NCI-H1105 treated with DMSO at 0.1 percent for 48 hours (cell line): ENCODE results near the gene YWHAB.
"Not testable (repeated sequence)": the region's sequence is repeated elsewhere in the genome, so short reads cannot be mapped to it uniquely, and the experiment has no call there.

ENCODE experiments used
- DNase-seq: peaks from one replicate; lab custom pipeline; 2025; lab: John Stamatoyannopoulos, UW

Gene YWHAB

GRCh38 chr20:44885392-44886265 lies at the start of gene YWHAB:
YWHAB (plus strand) TSS chr20:44885705; CDS start chr20:44901534, 15,829 bp downstream.
- peak; percentile 97 for DNase-seq

DNA sequence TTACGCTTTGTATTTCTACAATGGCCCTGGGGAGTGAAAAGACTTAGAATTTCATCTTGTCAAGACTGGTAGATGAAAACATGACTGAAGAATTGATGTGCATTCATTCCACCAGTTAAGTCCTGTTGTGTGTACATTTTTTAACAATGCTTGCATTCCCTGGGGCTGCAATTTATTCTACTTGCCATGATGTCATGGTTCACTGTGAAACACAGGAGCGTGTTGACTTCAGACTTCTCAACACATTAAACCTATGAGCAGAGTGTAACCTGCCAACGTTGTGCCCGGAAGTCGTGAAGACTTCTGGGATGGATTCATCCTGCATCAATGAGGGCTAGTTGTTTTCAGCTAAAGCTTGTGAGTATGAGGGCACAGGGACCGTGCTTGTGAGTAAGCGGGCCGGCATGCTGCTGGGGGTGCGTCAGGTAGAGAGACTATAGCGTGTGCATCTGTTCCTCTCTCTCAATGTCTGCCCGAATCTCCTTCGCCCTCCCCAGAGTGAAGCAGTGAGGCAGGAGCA lies 48.8 kb upstream of the YWHAB start:
- DNase-seq, result no peak

GRCh38 chr20:44837946-44838345 lies 47.6 kb upstream of the YWHAB start:
- DNase-seq, result no peak

GRCh38 chr20:44838521-44838920 lies 47.0 kb upstream of the YWHAB start:
- no peak for DNase-seq

DNA sequence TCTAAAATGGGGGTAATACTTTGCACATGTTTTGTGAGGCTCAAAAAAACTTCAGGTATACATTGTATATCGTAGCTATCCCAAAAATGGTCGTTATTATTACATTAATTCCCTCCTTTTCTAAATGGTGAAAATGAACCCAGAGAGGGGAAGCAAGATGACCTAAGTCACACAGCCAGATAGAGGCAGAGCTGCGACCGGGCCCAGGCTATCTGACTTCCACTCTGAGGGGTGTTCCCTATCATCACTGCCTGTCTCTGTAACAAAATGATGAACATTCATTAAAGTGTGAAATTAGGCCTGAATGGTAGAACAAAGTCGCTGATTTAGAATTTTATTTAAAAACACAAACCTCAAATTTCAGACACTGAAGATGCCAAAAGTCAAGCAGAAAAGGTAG lies 46.0 kb upstream of the YWHAB start:
- no peak for DNase-seq

DNA sequence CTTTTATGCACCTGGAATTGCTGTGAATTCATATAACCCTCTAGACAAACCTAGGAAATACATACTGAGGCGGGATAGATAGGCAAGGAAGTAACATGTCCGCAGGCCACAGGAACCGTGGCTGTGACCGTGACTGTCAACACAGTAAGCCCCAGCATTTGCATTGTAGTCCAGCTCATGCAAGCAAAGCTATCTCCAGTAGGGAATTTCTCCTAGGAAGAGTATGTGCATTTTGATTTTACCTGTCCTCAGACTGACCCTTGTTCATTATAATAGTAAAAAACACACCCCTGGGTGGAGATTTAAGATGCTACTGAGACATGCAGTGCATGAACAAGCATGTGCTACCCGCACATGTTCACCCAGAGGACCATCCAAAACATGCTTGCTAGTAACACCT lies 44.7 kb upstream of the YWHAB start:
- no peak for DNase-seq

DNA sequence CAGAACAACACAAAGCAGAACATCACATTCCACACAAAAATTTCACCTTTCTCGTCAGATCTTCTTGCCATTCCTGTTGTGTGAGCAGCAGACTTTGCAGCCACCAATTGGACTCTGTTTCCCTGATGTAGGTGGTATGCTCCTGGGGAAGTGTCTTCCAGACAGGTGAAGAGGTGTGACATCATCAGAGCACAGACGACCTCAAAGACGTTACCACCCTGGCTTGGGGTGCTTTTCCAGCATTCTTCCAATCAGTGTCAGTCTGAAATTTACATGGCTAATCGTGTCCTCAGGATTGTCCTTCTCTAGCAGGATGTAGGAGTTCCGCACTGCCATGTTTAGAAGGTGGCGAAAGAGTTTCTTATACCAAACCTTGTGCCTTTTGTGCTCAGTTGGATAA lies 43.5 kb upstream of the YWHAB start:
- DNase-seq, result no peak

- no peak for DNase-seq
Measured at GRCh38 chr20:44843876-44844275, 41.6 kb upstream of the YWHAB start.

DNA sequence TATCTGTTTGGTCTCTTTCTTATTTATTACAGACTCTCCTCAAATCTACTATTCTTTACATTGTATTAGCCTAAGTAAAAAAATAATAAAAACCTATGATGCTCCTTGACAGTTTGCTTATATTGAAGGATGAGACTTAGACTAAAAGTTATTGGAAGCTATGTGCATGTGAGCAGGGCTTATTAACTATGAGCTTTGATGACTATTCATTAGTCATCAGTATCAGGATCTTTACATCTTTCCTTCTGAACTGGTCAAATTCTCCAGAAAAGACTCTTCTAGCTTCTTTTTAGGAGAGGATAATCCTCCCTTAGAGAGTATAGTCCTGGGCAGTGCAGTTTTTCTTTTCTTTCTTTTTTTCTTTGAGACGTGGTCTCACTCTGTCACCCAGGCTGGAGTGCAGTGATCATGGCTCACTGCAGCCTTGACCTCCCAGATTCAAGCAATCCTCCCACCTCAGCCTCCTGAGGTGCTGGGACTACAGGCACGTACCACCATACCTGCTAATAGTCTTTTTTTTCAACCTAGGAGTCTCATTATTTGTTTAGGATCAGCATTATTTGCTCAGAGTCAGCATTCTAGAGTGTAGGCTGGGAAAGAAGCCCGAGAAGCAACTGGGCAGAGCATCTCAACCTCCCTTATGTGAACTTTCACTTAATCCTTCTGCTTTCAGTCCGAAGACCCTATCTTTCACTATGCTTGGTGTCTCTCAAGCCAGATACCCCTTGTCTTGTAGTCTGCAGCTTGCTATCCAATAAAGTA lies 37.1 kb upstream of the YWHAB start:
- no peak for DNase-seq

- DNase-seq, result no peak
Measured at GRCh38 chr20:44849703-44850102, 35.8 kb upstream of the YWHAB start.

DNA sequence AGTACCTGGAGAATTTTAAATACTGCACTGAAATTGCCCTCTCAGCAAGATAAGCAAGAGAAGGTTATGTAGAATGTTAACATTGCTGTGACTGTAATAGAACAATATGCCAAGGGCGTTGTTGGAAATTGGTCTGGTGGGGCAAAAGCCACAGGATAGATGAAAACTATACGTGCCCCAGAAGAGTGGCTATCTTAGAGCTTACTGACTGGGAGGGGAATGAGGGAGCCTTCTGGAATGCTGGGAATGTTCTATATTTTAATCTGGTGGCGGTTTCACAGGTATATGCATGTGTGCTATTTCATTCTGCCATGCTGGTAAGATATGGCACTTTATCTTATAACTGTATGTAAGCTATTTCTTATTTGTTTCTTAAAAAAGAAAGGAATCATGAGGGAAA lies 35.2 kb upstream of the YWHAB start:
- DNase-seq, result no peak

GRCh38 chr20:44850837-44851236 lies 34.7 kb upstream of the YWHAB start:
- no peak for DNase-seq

DNA sequence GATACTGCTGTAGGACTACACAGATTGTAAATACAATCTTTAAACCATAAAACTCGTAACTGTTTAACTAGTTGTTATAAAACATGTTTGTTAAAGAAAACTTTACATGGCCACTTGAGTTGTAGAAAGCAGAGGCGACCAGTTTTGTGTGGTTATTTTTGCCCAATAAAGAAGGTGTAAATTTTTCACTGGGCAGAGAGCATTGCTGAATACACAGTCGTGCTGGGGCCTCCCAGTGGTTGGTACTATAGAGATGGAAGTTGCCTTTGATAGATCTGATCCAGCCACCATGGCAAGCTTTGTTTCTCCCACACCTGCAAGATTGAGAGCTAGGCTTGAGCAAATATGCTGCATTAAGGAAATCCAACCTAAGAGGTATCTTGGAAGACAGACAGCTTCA lies 34.0 kb upstream of the YWHAB start:
- no peak for DNase-seq

DNA sequence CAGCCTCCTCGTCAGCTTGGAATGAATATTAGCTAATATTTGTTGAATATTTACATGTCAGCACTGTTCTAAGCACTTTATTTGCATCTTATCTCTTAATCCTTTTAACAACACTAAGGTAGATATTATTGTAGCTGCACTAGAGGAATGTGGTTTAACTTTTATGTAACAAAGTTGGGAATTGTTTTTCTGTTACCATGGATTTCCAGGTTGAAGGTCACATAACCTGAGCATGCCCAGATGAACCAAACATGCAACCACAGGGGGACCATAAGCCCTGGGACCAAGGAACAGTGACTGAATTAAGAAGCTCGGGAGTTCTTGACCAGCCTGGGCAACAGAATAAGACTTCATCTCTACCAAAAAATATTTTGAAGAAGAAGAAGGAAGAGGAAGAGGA lies 29.1 kb upstream of the YWHAB start:
- no peak for DNase-seq

DNA sequence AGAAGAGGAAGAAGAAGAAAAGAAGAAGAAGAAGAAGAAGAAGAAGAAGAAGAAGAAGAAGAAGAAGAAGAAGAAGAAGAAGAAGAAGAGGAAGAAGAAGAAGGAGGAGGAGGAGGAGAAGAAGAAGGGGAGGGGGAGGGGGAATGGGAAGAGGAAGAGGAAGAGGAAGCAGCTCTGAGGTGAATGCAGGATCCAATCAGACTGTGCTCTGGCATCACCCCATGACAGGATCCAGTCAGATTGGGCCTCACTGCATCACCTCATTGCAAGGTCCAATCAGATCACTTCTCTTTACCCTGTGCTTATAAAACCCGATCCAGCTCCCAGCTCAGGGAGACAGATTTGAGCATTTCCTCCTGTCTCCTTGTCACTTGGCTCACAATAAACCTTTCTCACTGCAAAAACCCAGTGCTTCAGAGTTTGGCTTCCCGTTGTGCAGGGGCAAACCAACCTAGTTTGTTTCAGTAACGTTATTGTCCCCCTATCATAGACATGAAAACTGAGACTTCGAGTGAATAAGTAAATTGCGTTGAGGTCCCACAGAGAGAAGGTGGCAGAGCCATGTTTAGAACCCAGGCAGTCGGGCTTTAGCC lies 28.6 kb upstream of the YWHAB start:
- DNase-seq, result no peak

GRCh38 chr20:44858606-44859360 lies 26.7 kb upstream of the YWHAB start:
- DNase-seq, result no peak

DNA sequence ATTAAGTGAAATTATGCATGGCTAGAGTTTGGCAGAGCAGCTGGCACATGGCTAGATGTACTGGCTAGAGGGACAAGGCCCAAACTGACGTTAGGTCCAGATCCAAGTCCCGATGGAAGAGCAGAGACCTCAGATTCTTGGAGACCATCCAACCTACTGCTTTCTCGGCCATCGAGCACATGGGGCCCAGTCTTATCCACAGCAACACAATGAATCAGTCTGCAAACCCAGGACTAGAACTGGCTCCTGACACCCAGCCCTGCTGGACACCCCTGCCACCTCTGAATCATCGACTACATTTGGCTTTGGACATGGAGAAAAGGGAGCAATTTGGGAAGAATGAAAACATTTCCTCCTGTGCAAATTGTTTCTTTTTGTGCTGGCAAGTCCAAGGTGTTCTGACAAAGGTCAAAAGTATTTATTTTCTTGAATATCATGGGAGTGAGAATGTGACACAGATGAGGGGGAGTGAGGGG lies 23.9 kb upstream of the YWHAB start:
- DNase-seq, result no peak

DNA sequence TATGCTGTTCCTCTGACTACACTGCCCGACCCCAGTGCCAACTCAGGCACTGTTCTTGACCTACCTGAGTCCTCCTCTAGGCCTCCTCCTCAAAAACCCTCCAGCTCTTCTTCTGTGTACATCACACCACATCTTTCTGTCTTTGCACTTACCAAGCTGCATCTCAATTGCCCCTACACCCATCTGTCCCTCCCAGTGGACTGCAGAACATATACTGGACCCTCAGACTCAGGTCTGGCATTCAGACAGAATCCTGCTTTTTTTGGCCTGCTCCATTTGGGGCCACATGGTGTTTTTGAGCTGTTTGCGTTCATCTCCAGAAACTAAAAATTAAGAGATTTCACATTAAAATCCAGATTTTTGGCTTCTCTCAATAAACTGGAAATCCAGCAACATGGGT lies 23.2 kb upstream of the YWHAB start:
- DNase-seq, result no peak

DNA sequence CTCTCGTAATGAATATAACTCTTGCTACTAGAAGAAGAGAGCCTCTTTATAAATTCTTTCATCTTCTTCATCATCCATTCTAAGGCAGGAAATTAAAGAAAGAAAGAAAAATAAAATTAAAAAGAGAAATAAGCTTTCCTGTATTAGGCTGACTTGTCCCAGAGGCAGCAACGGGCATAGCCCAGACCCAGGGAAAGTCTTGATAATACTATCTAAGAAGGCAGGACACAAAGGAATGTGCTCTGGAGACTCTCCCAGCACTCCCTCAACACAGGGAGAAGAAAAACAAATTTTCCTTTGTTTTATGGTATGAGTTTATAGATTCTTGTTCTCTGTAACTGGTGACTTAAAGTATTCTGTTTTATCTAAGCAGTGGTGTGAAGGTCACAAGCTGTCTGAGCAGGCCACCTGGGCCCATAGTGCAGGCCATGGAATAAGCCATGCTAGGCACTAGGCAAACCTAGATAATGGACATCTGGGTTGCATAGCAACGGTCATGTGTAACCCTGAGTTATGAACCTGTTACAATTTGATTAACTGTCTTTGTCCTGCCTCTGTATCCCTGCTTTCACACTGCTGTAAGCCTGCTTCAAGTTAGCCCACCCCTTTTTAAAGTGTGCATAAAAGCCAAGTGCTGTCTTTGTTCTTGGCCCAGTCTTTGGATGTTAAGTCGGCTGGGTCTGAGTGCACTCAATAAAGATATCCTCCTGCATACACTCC lies 22.0 kb upstream of the YWHAB start:
- DNase-seq, result not testable (repeated sequence)

- DNase-seq, result not testable (repeated sequence)
Measured at GRCh38 chr20:44864493-44864892, 21.0 kb upstream of the YWHAB start.

GRCh38 chr20:44866703-44867335 lies 18.7 kb upstream of the YWHAB start:
- no peak for DNase-seq
